GM19468 (cell line): Measurements from ENCODE around the gene B3GNT7.
"Not testable (repeated sequence)": the region's sequence is repeated elsewhere in the genome, so short reads cannot be mapped to it uniquely, and the experiment has no call there.

Experiments
- ATAC-seq: cut with Tn5 transposase; IDR thresholded peaks from one replicate; pipeline ENCODE4 v1.9.1; 2021; ENCODE audit warnings: mild to moderate bottlenecking, moderate library complexity, moderate number of reproducible peaks; ENCODE audit not compliant: unreplicated experiment; ENCODE audit errors: extremely low read depth

The B3GNT7 gene

GRCh38 chr2:231418820-231419640 lies 23.5 kb downstream of the B3GNT7 start:
- ATAC-seq, result no peak

DNA sequence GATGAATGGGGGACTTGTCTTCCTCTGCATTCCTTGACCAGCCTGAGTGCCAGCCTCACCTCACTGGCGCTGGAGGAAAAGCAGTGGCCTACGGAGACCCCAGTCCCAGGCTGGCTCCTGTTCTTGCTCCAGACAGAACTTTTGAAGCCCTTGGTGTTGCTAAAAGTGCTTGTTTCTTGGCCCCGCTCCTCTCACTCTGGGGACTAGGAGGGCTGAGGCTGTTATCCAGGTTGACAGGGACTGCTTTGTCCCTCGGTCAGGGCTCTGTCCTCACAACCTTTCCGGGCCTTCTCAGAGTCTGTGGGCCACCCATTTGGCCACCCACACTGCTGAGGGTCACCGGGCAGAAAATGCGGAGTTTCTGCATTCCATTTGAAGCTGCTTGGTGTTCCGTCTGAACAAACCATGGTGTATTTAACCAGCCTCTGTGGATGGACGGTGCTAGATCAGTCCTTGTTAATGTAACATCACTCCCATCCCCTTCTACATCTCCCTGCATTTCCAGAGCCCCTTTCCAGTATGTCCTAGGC lies 25.6 kb downstream of the B3GNT7 start:
- no peak for ATAC-seq

GRCh38 chr2:231422056-231422455 lies 26.5 kb downstream of the B3GNT7 start:
- no peak for ATAC-seq

- no peak for ATAC-seq
Measured at GRCh38 chr2:231423176-231423575, 27.7 kb downstream of the B3GNT7 start.

DNA sequence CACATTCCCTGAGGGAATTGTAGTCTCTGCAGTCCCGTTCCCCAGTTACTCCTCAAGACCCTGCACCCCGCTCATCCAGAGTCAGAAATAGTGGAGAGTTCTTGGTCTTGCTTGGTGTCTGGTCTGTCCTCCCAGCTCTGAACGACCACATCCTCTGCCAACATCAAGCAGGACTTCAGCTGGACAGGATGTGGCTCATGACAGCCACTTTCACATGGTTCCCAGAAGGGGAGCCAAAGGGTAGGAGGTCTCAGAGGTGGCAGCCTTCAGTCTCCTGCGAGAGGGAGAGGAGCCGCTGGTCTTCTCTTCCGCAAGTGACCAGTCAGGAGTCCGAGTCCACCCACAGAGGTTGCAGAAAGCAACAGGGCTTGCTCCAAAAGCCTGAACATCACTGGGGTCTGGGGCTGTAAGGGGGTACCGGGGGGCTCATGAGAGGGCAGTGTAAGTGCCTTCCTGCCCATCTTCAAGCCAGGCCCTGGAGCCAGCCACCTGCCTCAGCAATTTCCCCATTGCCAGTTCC lies 29.8 kb downstream of the B3GNT7 start:
- no peak for ATAC-seq

- no peak for ATAC-seq
Measured at GRCh38 chr2:231425811-231426703, 30.5 kb downstream of the B3GNT7 start.

- ATAC-seq, result no peak
Measured at GRCh38 chr2:231427116-231427515, 31.6 kb downstream of the B3GNT7 start.

GRCh38 chr2:231429152-231429551 lies 33.6 kb downstream of the B3GNT7 start:
- no peak for ATAC-seq

DNA sequence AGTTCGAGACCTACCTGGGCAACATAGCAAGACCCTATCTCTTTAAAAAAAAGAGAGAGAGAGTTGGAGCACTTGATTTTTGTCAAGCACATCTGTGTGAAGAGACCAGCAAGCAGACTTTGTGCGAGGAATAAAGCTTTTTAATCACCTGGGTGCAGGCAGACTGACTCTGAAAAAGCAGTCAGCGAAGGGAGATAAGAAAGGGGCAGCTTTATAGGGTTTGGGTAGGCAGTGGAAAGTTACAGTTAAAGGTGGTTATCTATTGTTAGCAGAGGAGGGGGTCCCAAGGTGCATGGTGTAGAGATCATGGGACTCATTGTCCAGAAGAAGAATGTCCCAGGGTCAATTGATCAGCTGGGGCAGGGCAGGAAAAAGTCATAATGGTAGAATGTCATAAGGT lies 34.4 kb downstream of the B3GNT7 start:
- no peak for ATAC-seq

- ATAC-seq, result not testable (repeated sequence)
Measured at GRCh38 chr2:231430437-231430836, 34.9 kb downstream of the B3GNT7 start.

- ATAC-seq, result no peak
Measured at GRCh38 chr2:231431606-231432005, 36.1 kb downstream of the B3GNT7 start.

DNA sequence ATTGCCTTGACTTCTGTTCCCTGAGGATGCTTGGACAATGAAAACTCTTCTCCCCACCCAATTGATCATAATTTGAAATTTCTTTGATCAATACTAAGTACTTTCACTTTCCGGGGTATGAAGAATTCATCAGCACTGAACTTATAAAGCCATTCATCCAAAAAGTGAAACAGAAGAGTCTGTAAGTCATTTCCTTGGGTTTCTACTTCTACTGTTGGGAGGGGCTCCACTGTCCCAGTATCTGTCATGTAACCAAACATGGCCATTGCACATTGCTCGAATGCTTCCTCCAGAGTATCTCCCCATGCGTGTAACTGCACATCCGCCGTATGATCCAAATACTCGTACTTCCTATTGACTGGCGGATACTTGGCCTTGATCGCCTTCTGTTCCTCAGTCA lies 38.5 kb downstream of the B3GNT7 start:
- ATAC-seq, result no peak

DNA sequence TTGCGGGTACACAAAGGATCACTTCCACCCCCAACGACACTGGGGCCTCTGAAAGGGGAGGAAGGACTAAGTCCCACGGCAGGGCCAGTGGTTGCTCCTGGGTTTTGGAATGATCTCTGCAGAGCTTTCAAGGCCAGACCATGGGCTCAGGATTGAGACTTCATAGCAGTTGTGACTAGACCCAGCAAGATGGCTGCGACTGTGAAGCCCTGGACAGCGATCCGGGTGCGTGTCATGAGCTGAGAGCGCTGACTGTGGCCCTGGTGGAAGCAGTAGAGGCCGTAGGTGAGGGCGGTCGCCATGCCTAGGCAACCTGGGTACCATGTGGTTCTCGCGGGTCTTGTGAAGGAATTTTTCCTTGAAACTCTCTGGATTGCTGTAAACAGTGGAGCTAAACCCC lies 41.4 kb downstream of the B3GNT7 start:
- ATAC-seq, result no peak

- ATAC-seq, result no peak
Measured at GRCh38 chr2:231449503-231450054, 54.1 kb downstream of the B3GNT7 start.

- no peak for ATAC-seq
Measured at GRCh38 chr2:231450548-231450989, 55.1 kb downstream of the B3GNT7 start.
